ENCODE measurements around the gene KIF1B. TPM values are rescaled to one million over a fixed set of nuclear protein-coding genes. Genes with fewer than 3 reads are reported as not detected.
A peak's percentile ranks its signal among the peaks of the same experiment; 100 is the strongest.

The KIF1B gene
- total RNA-seq, 1 donor from 2014 or later: 13.4 TPM

DNA sequence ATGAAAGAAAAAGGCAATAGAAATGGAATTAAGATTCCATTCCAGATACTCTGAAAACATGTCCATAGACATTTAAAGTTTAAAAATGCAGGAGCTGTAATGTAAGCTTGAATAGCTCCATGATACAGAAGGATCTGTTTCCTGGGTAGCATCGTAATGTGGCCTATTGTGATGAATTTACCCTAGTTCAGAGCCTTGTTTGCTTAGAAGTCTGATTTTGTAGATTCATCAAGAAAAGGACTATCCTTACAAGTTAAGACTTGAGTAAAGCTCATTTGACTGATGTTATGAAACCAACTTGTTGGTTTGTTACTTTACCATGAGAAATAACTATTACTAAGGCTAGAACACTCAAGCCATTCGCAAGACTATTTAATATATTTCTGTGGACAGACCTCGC lies 55.5 kb downstream of the KIF1B start:
- intact Hi-C loops (cut with DNase I): no loop called here
- Histone ChIP-seq H3K4me1 (peaks cover 0 to 7% of the 10 kb centered on the region in 2 donors), H3K36me3 (peaks cover 20 to 54% of the 10 kb centered on the region in 2 donors), H3K27me3 (no peaks in the 10 kb centered on the region), H3K4me3 (no peak overlapping the region), H3K9me3 (no peaks in the 10 kb centered on the region), H3K27ac (no peak overlapping the region)
- TF ChIP-seq, protein P1, sequence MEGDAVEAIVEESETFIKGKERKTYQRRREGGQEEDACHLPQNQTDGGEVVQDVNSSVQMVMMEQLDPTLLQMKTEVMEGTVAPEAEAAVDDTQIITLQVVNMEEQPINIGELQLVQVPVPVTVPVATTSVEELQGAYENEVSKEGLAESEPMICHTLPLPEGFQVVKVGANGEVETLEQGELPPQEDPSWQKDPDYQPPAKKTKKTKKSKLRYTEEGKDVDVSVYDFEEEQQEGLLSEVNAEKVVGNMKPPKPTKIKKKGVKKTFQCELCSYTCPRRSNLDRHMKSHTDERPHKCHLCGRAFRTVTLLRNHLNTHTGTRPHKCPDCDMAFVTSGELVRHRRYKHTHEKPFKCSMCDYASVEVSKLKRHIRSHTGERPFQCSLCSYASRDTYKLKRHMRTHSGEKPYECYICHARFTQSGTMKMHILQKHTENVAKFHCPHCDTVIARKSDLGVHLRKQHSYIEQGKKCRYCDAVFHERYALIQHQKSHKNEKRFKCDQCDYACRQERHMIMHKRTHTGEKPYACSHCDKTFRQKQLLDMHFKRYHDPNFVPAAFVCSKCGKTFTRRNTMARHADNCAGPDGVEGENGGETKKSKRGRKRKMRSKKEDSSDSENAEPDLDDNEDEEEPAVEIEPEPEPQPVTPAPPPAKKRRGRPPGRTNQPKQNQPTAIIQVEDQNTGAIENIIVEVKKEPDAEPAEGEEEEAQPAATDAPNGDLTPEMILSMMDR (IDR thresholded peaks at IDR 0.05): no peak
- DNase-seq (ENCODE audit: low spot score in 2 of 2): no peak

DNA sequence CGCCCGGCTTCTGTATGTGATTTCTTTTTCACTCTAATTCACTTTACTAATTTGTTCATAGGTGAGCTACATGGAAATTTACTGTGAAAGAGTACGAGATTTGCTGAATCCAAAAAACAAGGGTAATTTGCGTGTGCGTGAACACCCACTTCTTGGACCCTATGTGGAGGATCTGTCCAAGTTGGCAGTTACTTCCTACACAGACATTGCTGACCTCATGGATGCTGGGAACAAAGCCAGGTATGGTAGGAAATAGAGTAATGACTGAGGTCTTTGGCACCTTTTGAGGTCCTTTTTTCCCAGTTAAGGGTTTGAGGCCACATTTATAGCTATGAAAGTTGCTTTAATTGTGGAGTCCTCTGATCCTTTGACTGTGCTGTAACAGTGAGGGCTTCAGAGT lies 56.9 kb downstream of the KIF1B start:
- H3K9me3 ChIP-seq: no peaks in the 10 kb centered on the region
- H3K36me3 ChIP-seq: peaks cover 18 to 49% of the 10 kb centered on the region in 2 donors
- intact Hi-C loops (cut with DNase I): no loop called here
- TF ChIP-seq, protein P1 (IDR thresholded peaks at IDR 0.05): no peak
- no peaks in the 10 kb centered on the region for H3K27me3 ChIP-seq
- peak overlapping the region; percentile 39 to 58 for H3K27ac ChIP-seq
- peaks cover 0 to 7% of the 10 kb centered on the region in 2 donors for H3K4me1 ChIP-seq
- no peak overlapping the region for H3K4me3 ChIP-seq
- DNase-seq (ENCODE audit: low spot score in 2 of 2): no peak

DNA sequence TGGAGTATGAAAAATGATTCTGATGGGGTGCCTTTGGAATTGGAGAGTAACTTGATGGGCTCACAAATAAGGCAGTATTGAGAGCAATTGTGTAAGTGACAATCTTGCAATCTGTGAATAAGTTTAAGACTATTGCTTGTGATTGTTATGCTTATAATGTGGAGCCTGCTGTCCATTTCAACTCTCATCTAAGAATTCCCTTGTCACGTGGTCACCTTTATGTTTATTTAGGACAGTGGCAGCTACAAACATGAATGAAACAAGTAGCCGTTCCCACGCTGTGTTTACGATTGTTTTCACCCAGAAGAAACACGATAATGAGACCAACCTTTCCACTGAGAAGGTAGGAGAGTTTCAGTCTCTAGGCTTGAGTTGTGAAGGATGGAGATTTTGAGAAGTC lies 57.6 kb downstream of the KIF1B start:
- intact Hi-C loops (cut with DNase I): no loop called here
- Histone ChIP-seq H3K4me3 (no peak overlapping the region), H3K36me3 (peaks cover 13 to 48% of the 10 kb centered on the region in 2 donors), H3K27ac (peak overlapping the region; percentile 39 to 58), H3K4me1 (peaks cover 0 to 7% of the 10 kb centered on the region in 2 donors), H3K27me3 (no peaks in the 10 kb centered on the region), H3K9me3 (no peaks in the 10 kb centered on the region)
- no peak for DNase-seq (ENCODE audit: low spot score in 2 of 2)
- TF ChIP-seq, protein P1 (IDR thresholded peaks at IDR 0.05): no peak

- H3K27me3 ChIP-seq: no peaks in the 10 kb centered on the region
- peaks cover 0 to 7% of the 10 kb centered on the region in 2 donors for H3K4me1 ChIP-seq
- intact Hi-C loops (cut with DNase I): no loop called here
- no peak overlapping the region for H3K4me3 ChIP-seq
- TF ChIP-seq, protein P1 (IDR thresholded peaks at IDR 0.05): no peak
- DNase-seq (ENCODE audit: low spot score in 2 of 2): no peak
- peaks cover 12 to 31% of the 10 kb centered on the region in 2 donors for H3K36me3 ChIP-seq
- no peak overlapping the region for H3K27ac ChIP-seq
- H3K9me3 ChIP-seq: no peaks in the 10 kb centered on the region
Observed at GRCh38 chr1:10271090-10271489, 60.7 kb downstream of the KIF1B start.

- no peaks in the 10 kb centered on the region for H3K27me3 ChIP-seq
- H3K36me3 ChIP-seq: peaks cover 17 to 39% of the 10 kb centered on the region in 2 donors
- TF ChIP-seq, protein P1 (IDR thresholded peaks at IDR 0.05): no peak
- peaks cover 0 to 7% of the 10 kb centered on the region in 2 donors for H3K4me1 ChIP-seq
- no peak overlapping the region for H3K27ac ChIP-seq
- no peak overlapping the region for H3K4me3 ChIP-seq
- H3K9me3 ChIP-seq: no peaks in the 10 kb centered on the region
- no peak for DNase-seq (ENCODE audit: low spot score in 2 of 2)
- intact Hi-C loops (cut with DNase I): no loop called here
Observed at GRCh38 chr1:10271869-10272268, 61.5 kb downstream of the KIF1B start.

DNA sequence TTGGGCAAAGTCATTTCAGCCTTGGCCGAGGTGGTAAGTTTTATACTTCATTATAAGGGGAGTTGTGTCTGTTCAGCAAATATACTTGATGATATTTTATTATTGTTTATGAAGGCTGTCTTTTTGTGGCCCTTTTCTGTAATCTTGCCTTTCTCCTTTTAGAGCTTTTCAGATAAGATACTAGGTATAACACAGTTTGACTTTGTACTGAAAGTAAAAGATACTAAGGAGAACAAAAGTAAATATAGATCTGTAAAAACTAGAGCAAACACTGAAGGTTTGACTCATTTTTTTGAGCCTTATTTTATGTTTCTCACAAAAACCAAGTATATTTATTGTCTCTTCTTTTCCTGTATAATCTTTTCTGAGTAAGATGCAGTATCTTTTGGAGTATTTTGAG lies 61.9 kb downstream of the KIF1B start:
- no peak overlapping the region for H3K4me3 ChIP-seq
- no peak for DNase-seq (ENCODE audit: low spot score in 2 of 2)
- no peak overlapping the region for H3K27ac ChIP-seq
- no peaks in the 10 kb centered on the region for H3K9me3 ChIP-seq
- TF ChIP-seq, protein P1 (IDR thresholded peaks at IDR 0.05): no peak
- intact Hi-C loops (cut with DNase I): no loop called here
- H3K27me3 ChIP-seq: no peaks in the 10 kb centered on the region
- H3K4me1 ChIP-seq: peaks cover 0 to 7% of the 10 kb centered on the region in 2 donors
- H3K36me3 ChIP-seq: peaks cover 20 to 41% of the 10 kb centered on the region in 2 donors

Data from ascending aorta (tissue), 2 donors.